GM19025 (cell line): ENCODE data around the gene JAG1.

Experiments used
- ATAC-seq: cut with Tn5 transposase; IDR thresholded peaks from one replicate; pipeline ENCODE4 v1.9.1; 2021; ENCODE audit warnings: mild to moderate bottlenecking, low read depth, moderate library complexity; ENCODE audit not compliant: unreplicated experiment

Gene JAG1

GRCh38 chr20:10670501-10671220 is 3.1 kb downstream of the JAG1 start:
- peak; percentile 22 for ATAC-seq

GRCh38 chr20:10669843-10670446 is 3.9 kb downstream of the JAG1 start:
- no peak for ATAC-seq

- no peak for ATAC-seq
Observed at GRCh38 chr20:10668677-10669368, 5.0 kb downstream of the JAG1 start.

GRCh38 chr20:10667560-10668167 is 6.1 kb downstream of the JAG1 start:
- no peak for ATAC-seq

GRCh38 chr20:10667077-10667401 is 6.8 kb downstream of the JAG1 start:
- ATAC-seq = no peak

- ATAC-seq = no peak
Observed at GRCh38 chr20:10666221-10667076, 7.3 kb downstream of the JAG1 start.

GRCh38 chr20:10665791-10666190 is 8.0 kb downstream of the JAG1 start:
- ATAC-seq = no peak

GRCh38 chr20:10665027-10665561 is 8.7 kb downstream of the JAG1 start:
- no peak for ATAC-seq

- no peak for ATAC-seq
Observed at GRCh38 chr20:10663756-10664155, 10.0 kb downstream of the JAG1 start.

GRCh38 chr20:10662661-10663458 is 10.9 kb downstream of the JAG1 start:
- no peak for ATAC-seq

GRCh38 chr20:10662151-10662550 is 11.6 kb downstream of the JAG1 start:
- ATAC-seq = no peak

- no peak for ATAC-seq
Observed at GRCh38 chr20:10661261-10661660, 12.5 kb downstream of the JAG1 start.

GRCh38 chr20:10660661-10661060 is 13.1 kb downstream of the JAG1 start:
- no peak for ATAC-seq

- no peak for ATAC-seq
Observed at GRCh38 chr20:10659651-10660601, 13.9 kb downstream of the JAG1 start.

GRCh38 chr20:10658876-10659632 is 14.7 kb downstream of the JAG1 start:
- ATAC-seq = no peak

- no peak for ATAC-seq
Observed at GRCh38 chr20:10658051-10658823, 15.6 kb downstream of the JAG1 start.

- ATAC-seq = no peak
Observed at GRCh38 chr20:10657453-10657852, 16.3 kb downstream of the JAG1 start.
